Type B pancreatic cell (in vitro differentiated cells): ENCODE measurements around the gene MTX2. TPM values are rescaled to one million over a fixed set of nuclear protein-coding genes. Genes with fewer than 3 reads are reported as not detected.

Source experiments
- DNase-seq: peaks from one replicate; pipeline ENCODE4 v3.0.0; 2021; ENCODE audit warnings: mixed read lengths; ENCODE audit not compliant: unreplicated experiment; ENCODE audit errors: extremely low spot score
- H3K27ac Mint-ChIP-seq: 2 replicates; pipeline ENCODE4 v1.8.0; 2021; ENCODE audit warnings: mild to moderate bottlenecking, mixed read lengths
- H3K27me3 Mint-ChIP-seq: 2 replicates; pipeline ENCODE4 v1.8.0; 2021; ENCODE audit warnings: mixed read lengths
- H3K36me3 Mint-ChIP-seq: 2 replicates; pipeline ENCODE4 v1.8.0; 2021; ENCODE audit warnings: mixed read lengths
- H3K4me1 Mint-ChIP-seq: one replicate; pipeline ENCODE4 v1.8.0; 2021; ENCODE audit warnings: mixed read lengths; ENCODE audit not compliant: unreplicated experiment
- H3K4me3 Mint-ChIP-seq: 2 replicates; pipeline ENCODE4 v1.8.0; 2021; ENCODE audit warnings: mild to moderate bottlenecking, mixed read lengths
- H3K9me3 Mint-ChIP-seq: 2 replicates; pipeline ENCODE4 v1.8.0; 2021; ENCODE audit warnings: mixed read lengths
- CTCF ChIP-seq: fragments of 200-600 bp; sonication (generic); conservative IDR thresholded peaks from 2 replicates; pipeline ENCODE4 v1.5.0; 2021; ENCODE audit warnings: antibody characterized with exemption, mild to moderate bottlenecking
- total RNA-seq: library from RNA; stranded (reverse); gene quantifications from 2 replicates; pipeline ENCODE4 v1.2.1, GENCODE V29; 2021; ENCODE audit warnings: low replicate concordance

The MTX2 gene
- total RNA-seq, 1 donor from 2014 or later, result 30.2 TPM

- Mint-ChIP-seq H3K9me3 (no peaks in the 10 kb centered on the region), H3K27ac (no peak overlapping the region), H3K4me1 (peaks cover 16% of the 10 kb centered on the region), H3K27me3 (peaks cover 7% of the 10 kb centered on the region), H3K36me3 (no peaks in the 10 kb centered on the region), H3K4me3 (no peak overlapping the region)
- no peak for DNase-seq
- no peak for TF ChIP-seq CTCF
These were observed 30.2 kb upstream of the MTX2 start for GRCh38 chr2:176239031-176239430.

- H3K4me1 Mint-ChIP-seq, result peaks cover 9% of the 10 kb centered on the region
- H3K36me3 Mint-ChIP-seq, result no peaks in the 10 kb centered on the region
- H3K9me3 Mint-ChIP-seq, result no peaks in the 10 kb centered on the region
- TF ChIP-seq CTCF, result no peak
- no peak overlapping the region for H3K27ac Mint-ChIP-seq
- H3K4me3 Mint-ChIP-seq, result no peak overlapping the region
- no peak for DNase-seq
- H3K27me3 Mint-ChIP-seq, result peaks cover 2% of the 10 kb centered on the region
These were observed 28.9 kb upstream of the MTX2 start for GRCh38 chr2:176240301-176240700.

- DNase-seq, result no peak
- Mint-ChIP-seq H3K4me1 (peaks cover 7% of the 10 kb centered on the region), H3K9me3 (no peaks in the 10 kb centered on the region), H3K27me3 (peaks cover 5% of the 10 kb centered on the region), H3K36me3 (no peaks in the 10 kb centered on the region), H3K4me3 (no peak overlapping the region), H3K27ac (no peak overlapping the region)
- TF ChIP-seq CTCF, result no peak
These were observed 27.0 kb upstream of the MTX2 start for GRCh38 chr2:176242276-176242675.

DNA sequence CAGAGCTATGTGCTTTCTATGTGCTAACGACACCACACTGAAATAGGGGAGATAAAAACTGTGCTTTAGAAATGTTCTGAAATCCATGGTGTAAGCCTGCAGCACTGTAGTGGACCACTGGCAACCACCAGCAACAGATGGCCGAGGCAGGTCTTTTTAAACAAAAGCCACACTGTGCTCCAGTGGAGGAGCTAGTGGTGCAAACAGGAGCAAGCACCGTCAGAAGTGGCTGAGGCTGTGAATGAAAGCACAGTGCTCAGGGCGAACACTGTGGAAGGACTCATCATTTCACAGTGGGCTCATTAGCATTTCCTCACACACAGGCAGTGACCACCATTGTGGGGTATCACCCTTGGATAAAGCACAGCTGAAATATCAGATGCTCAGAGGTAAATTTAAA, 22.9 kb upstream of the MTX2 start:
- no peak for DNase-seq
- no peaks in the 10 kb centered on the region for H3K36me3 Mint-ChIP-seq
- no peak overlapping the region for H3K27ac Mint-ChIP-seq
- H3K4me3 Mint-ChIP-seq, result no peak overlapping the region
- no peak for TF ChIP-seq CTCF
- peaks cover 22% of the 10 kb centered on the region for H3K27me3 Mint-ChIP-seq
- no peaks in the 10 kb centered on the region for H3K9me3 Mint-ChIP-seq
- H3K4me1 Mint-ChIP-seq, result no peaks in the 10 kb centered on the region

DNA sequence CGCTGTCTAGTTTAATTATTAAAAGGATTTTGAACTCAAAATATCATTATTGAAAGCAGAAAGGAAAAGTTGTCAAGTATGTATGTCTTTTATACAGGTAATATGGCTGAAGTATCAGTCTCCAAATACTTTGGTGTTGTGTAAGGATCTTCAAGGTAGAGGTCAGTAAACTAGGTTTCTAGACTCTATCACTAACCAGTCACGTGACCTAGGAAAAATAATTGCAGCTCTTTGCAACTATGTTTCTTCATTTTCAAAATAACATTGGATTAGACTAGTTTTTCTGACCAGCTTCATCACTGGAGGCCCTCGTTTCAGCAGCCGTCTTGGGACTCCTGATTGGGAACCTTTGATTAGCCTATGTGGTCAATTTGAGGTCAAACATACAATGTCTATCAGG, 21.4 kb upstream of the MTX2 start:
- no peak overlapping the region for H3K4me3 Mint-ChIP-seq
- H3K9me3 Mint-ChIP-seq, result no peaks in the 10 kb centered on the region
- H3K36me3 Mint-ChIP-seq, result no peaks in the 10 kb centered on the region
- no peak overlapping the region for H3K27ac Mint-ChIP-seq
- H3K27me3 Mint-ChIP-seq, result peaks cover 27% of the 10 kb centered on the region
- H3K4me1 Mint-ChIP-seq, result no peaks in the 10 kb centered on the region
- no peak for TF ChIP-seq CTCF
- no peak for DNase-seq

DNA sequence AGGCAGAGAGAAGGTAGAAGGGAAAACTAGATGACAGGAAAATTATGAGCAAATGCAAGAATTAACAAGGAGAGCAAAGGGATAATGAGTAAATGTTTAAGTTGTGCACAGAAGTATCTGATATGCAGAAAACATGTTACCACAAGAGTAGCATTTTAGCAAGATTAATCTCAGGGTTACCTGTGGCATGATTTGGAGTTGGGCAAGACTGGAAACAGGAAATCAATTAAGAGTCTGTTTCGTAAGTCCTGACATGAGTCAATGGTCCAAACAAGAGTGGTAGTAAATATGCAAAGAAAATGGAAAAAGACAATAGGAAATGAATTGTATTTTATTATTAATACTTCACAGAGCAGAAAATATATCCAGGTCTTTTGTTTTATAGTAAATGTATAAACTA, 17.3 kb upstream of the MTX2 start:
- Mint-ChIP-seq H3K4me1 (no peaks in the 10 kb centered on the region), H3K27ac (no peak overlapping the region), H3K4me3 (no peak overlapping the region), H3K36me3 (no peaks in the 10 kb centered on the region), H3K27me3 (peaks cover 36% of the 10 kb centered on the region), H3K9me3 (peaks cover 3% of the 10 kb centered on the region)
- DNase-seq, result no peak
- no peak for TF ChIP-seq CTCF
